AG10803 (cell line): ENCODE results near the gene ABCB8.

Experiments
- DNase-seq: peaks from one replicate; pipeline ENCODE4 v3.0.0; 2010; ENCODE audit warnings: low read depth
- H3K4me3 ChIP-seq: 2 replicates; pipeline ENCODE4 v1.5.1; 2011; ENCODE audit warnings: mild to moderate bottlenecking, low read length, control low read depth
- TF ChIP-seq, protein P1 (sequence below): conservative IDR thresholded peaks from 2 replicates; pipeline ENCODE4 v1.5.1; 2011; ENCODE audit warnings: mild to moderate bottlenecking, low read length, control low read depth, inconsistent platforms

The ABCB8 gene

DNA sequence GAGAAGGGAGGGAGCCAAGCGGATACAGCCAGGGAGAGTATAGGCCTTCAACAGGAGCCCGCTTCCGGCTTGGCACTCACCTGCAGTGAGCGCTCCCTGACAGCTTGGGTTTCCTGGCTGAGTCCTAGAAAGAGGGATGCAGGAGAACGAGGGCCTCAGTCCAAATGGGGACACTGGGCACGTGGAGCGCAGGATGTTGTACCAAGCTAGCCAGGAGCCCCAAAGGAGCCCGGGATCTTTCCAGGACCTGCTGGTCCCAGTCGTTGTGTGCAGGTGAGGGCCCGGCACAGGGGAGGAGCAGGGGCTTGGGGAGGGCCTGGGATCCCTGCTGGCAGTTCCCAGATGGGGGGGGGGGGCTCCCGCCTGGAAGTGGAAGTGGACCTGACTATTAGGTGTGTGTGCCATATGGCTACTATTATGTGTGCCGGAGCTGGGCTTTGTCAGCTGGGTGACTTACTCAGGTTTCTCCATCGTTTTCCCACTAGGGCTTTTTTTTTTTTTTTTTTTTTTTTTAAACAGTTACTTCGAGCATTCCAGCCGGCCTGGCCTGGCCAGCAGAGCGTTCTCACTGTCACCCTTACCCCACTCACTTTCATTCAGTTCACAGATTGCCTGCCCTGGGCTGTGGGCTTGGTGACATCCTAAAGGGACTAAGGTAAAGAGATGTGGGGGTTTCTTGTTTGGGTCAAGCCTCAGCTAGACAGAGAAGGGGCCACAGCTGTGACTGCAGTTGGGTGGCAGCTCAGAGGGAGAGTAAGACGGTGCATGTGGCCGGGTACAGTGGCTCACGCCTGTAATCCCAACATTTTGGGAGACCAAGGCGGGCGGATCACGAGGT is 61.9 kb downstream of the ABCB8 start:
- no peak for DNase-seq
- peak overlapping the region; percentile 77 for H3K4me3 ChIP-seq

DNA sequence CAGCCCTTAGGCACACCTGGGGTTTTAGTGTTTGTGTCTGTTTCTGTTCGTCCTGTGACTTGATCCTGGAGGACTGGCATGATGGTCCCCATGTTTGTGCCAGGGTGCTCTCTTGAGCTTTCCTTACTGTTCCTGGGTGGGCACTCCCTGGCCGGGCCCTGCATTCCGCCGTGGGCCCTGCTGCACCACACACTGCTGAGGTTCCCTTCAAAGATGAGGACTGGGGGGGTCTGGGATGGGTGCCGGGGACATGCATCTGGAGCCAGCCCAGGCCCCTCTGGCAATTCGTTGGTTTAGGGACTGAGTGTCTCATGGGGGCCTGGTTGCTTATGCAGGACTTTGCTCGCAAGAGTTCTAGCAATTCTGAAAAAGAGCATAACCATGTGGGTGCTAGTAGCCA is 62.8 kb downstream of the ABCB8 start:
- TF ChIP-seq, protein P1, sequence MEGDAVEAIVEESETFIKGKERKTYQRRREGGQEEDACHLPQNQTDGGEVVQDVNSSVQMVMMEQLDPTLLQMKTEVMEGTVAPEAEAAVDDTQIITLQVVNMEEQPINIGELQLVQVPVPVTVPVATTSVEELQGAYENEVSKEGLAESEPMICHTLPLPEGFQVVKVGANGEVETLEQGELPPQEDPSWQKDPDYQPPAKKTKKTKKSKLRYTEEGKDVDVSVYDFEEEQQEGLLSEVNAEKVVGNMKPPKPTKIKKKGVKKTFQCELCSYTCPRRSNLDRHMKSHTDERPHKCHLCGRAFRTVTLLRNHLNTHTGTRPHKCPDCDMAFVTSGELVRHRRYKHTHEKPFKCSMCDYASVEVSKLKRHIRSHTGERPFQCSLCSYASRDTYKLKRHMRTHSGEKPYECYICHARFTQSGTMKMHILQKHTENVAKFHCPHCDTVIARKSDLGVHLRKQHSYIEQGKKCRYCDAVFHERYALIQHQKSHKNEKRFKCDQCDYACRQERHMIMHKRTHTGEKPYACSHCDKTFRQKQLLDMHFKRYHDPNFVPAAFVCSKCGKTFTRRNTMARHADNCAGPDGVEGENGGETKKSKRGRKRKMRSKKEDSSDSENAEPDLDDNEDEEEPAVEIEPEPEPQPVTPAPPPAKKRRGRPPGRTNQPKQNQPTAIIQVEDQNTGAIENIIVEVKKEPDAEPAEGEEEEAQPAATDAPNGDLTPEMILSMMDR = no peak
- H3K4me3 ChIP-seq = no peak overlapping the region
- no peak for DNase-seq

More for the DNA sequence above, 61.9 kb downstream of the ABCB8 start:
- TF ChIP-seq, protein P1 = no peak

DNA sequence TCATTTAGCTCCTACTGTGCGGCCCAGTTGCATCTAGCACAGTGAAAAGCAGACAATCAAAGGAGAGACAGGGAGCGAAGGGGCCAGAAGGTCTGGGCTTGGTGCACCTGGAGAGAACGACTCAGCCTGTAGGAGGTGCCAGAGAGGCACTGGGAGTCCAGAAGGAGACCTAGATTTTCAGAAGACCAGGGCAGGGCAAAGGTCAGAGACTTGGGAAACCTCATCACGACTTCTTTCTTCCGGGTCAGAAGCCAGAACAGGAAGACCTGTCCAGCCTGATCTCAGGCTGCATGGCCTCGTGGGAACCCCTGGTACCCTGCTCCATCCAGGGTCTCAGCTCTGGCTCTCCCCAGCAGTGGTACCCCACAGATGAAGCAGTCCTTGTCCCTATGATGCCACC is 63.2 kb downstream of the ABCB8 start:
- TF ChIP-seq, protein P1 = peak; percentile 62
- no peak overlapping the region for H3K4me3 ChIP-seq
- no peak for DNase-seq

DNA sequence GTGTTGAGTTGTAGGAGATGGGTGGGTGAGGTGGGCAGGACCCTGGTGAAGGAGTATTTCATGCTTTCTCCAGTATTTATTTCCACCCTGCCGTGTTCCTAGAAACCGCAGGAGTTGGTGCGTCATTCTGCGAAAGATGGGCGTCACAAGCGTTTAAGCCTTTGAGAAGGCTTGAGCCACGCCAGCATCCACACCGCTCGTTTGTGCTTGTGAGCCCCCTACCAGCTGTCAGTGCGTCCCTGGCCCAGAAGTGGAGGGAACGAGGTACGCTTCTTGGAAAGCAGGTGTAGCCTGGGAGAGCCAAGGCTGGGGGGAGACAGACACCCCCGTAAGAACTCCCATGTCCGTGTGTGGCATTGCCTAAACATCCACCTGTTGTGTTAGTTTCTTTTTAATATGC is 63.7 kb downstream of the ABCB8 start:
- H3K4me3 ChIP-seq = no peak overlapping the region
- TF ChIP-seq, protein P1 = no peak
- DNase-seq = no peak

DNA sequence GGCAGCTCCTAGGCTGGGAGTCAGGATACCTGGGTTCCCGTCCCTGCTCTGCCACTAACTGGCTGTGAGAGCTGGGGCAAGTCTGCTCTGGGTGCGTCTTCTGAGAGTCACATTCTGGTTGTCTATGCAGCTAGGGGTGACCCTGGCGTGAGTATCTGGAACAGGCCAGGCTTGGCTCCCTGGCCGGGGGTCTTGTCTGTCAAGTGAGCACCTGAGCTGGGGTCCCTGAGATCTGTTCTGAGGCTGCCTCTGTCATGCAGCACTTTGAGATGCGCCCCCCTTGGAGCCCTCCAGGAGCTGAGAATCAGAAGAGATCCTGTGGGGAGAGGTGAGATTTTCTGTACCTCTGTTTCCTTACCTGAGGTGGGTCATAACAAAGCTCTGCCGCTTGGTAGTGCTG is 65.5 kb downstream of the ABCB8 start:
- no peak overlapping the region for H3K4me3 ChIP-seq
- TF ChIP-seq, protein P1 = no peak
- no peak for DNase-seq

DNA sequence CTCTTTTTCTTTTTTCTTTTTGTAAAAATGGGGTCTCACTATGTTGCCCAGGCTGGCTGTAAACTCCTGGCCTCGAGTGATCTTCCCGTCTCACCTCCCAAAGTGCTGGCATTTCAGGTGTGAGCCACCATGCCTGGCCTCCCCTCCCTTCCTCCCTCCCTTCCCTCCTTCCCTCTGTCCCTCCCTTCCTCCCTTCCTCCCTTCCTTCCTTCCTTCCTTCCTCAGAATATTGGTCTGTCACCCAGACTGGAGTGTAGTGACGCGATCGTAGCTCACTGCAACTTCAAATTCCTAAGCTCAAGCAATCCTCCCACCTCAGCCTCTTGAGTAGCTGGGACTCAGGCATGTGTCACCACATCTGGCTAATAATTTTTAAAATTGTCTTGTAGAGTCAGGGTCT is 66.4 kb downstream of the ABCB8 start:
- no peak overlapping the region for H3K4me3 ChIP-seq
- TF ChIP-seq, protein P1 = no peak
- peak; percentile 44 for DNase-seq

DNA sequence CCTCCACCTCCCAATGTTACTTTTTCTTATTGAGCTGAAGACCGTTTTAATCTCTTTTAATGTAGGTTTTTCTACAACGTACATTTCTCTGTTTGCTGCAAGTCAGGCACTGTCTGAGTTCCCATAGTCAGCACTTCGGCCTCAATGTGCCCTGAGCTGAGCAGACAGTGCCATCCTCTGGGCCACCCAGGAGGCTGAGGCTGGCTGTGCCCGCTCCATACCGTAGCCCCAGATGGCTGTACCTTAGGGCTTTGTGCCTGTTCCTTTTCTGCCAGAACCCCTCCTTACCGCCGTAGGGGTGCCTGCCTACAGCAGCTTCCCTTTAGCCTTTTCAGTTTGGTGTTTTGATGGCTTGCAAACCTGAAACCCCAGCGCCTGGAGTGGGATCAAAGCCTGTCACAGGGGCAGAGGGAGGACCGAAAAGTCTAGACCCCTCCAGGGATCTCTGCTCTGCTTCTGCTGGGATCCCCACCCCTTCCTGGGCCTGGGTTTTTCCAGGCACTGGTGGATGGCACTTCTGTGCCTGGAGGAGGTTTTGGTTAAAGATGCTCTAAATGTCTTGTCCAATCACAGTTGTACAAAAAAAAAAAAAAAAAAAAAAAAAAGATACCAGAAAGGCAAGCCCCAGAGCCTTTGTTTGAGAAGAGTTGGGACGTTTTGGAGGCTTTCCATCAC is 67.0 kb downstream of the ABCB8 start:
- DNase-seq = no peak
- no peak overlapping the region for H3K4me3 ChIP-seq
- TF ChIP-seq, protein P1 = no peak
